WI38 (cell line): ENCODE measurements around the gene GPRASP2.

Experiments used
- H3K4me3 ChIP-seq: 2 replicates; pipeline ENCODE4 v1.5.1; 2011; ENCODE audit warnings: low read depth, mild to moderate bottlenecking, control low read depth, low read length
- TF ChIP-seq, protein P1 (sequence below): IDR thresholded peaks from 2 replicates; pipeline ENCODE4 v1.5.1; 2012; ENCODE audit warnings: low read depth, mild to moderate bottlenecking, control low read depth, low read length

The GPRASP2 gene

DNA sequence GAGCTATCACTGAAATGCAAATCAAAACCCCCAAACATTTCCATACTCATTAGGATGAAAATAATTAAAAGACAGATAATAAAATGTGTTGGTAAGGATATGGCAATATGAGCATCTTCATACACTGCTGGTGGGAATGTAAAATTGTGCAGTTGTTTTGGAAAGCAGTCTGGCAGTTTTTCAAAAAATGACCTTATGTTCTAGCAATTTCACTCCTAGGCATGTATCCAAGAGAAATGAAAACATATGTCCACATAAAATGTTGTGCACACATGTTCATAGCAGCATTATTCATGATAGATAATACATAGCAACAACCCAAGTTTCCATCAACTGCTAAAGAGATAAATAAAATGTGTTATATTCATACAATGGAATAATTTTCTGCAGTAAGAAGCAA lies 14.8 kb upstream of the GPRASP2 start:
- H3K4me3 ChIP-seq, result no peak overlapping the region
- TF ChIP-seq, protein P1, sequence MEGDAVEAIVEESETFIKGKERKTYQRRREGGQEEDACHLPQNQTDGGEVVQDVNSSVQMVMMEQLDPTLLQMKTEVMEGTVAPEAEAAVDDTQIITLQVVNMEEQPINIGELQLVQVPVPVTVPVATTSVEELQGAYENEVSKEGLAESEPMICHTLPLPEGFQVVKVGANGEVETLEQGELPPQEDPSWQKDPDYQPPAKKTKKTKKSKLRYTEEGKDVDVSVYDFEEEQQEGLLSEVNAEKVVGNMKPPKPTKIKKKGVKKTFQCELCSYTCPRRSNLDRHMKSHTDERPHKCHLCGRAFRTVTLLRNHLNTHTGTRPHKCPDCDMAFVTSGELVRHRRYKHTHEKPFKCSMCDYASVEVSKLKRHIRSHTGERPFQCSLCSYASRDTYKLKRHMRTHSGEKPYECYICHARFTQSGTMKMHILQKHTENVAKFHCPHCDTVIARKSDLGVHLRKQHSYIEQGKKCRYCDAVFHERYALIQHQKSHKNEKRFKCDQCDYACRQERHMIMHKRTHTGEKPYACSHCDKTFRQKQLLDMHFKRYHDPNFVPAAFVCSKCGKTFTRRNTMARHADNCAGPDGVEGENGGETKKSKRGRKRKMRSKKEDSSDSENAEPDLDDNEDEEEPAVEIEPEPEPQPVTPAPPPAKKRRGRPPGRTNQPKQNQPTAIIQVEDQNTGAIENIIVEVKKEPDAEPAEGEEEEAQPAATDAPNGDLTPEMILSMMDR, result no peak

DNA sequence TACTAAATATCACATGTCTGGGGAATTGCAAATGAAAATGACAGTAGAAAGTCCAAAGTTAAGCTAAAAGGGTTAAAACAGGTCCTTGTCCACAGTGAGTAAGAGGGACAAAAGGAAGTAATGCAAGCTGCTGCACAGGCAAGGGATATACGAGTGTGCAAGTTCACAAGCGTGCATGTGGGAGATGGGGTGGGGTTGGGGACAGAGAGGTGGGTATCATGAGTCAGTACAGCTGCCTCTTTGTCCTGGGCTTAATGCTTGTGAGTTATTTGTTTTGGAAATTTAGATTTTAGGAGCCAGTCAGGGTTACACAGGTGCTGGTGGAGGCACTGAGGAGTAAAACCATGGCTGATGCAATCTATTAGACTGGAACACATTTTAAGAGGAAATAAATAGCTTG lies 3.3 kb upstream of the GPRASP2 start:
- H3K4me3 ChIP-seq, result no peak overlapping the region
- TF ChIP-seq, protein P1, result no peak

DNA sequence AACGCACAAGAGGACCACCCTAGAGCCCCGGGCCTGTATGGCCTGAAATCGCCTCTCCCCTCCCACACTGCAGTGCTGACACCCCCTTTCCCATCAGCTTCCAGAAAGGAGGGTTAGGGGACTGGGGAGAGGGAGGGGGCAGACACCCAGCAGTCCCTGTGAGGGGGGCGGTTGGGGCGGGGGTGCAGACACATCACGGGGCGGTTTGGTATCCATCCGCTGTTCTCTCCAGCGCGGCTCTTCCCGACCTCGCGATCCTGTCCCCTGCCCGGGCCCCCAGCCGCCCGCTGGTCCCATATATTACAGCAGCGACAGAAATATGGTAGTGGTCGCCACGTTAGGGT lies 404 bp upstream of the GPRASP2 start:
- TF ChIP-seq, protein P1, result no peak
- H3K4me3 ChIP-seq, result peak overlapping the region; percentile 69

GRCh38 chrX:102712981-102713625 lies 855 bp downstream of the GPRASP2 start:
- peak overlapping the region; percentile 69 for H3K4me3 ChIP-seq
- TF ChIP-seq, protein P1, result peak; percentile 56; the same call in 1 of the 2 replicates

GRCh38 chrX:102714994-102715393 lies 2.7 kb downstream of the GPRASP2 start:
- H3K4me3 ChIP-seq, result no peak overlapping the region
- TF ChIP-seq, protein P1, result no peak

DNA sequence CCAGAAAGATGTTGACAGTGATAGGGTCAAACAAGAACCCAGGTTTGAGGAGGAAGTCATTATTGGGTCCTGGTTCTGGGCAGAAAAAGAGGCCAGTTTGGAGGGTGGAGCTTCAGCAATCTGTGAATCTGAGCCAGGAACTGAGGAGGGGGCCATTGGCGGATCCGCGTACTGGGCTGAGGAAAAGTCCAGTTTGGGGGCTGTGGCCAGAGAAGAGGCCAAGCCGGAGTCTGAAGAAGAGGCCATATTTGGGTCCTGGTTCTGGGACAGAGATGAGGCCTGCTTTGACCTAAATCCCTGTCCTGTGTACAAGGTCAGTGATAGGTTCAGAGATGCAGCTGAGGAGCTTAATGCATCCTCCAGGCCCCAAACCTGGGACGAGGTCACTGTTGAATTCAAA lies 3.7 kb downstream of the GPRASP2 start:
- H3K4me3 ChIP-seq, result no peak overlapping the region
- TF ChIP-seq, protein P1, result no peak

GRCh38 chrX:102720237-102721168 lies 8.3 kb downstream of the GPRASP2 start, which contains the start of gene GPRASP3:
Gene GPRASP3, plus strand, starts transcription at chrX:102720743. Its CDS starts 28,253 bp downstream, at chrX:102748996.
- TF ChIP-seq, protein P1, result no peak
- H3K4me3 ChIP-seq, result peak within 1 kb of the TSS; percentile 68

GRCh38 chrX:102721169-102721506 lies 8.9 kb downstream of the GPRASP2 start:
- peak overlapping the region; percentile 68 for H3K4me3 ChIP-seq
